GM23338 (cell line): ENCODE results near the gene LFNG. TPM values are rescaled to one million over a fixed set of nuclear protein-coding genes. Genes with fewer than 3 reads are reported as not detected.

Source experiments
- ATAC-seq: fragments of 200-7000 bp; cut with Tn5 transposase; 3 replicates; pipeline ENCODE4 v1.9.1; 2020
- DNase-seq: peaks from one replicate; pipeline ENCODE4 v3.0.0-alpha.2; 2015; ENCODE audit warnings: low spot score
- H2AFZ ChIP-seq: fragments of 200-600 bp; sonication (generic); 2 replicates; pipeline ENCODE4 v1.8.0; 2016; ENCODE audit warnings: antibody characterized with exemption, mild to moderate bottlenecking, moderate library complexity
- H3F3A ChIP-seq: fragments of 200-600 bp; sonication (generic); replicated peaks from 2 replicates; pipeline ENCODE4 v1.8.0; 2017; ENCODE audit warnings: antibody characterized with exemption, mixed run types, low read depth
- H3K27ac ChIP-seq: fragments of 200-600 bp; sonication (generic); 2 replicates; pipeline ENCODE4 v1.6.1; 2016; ENCODE audit warnings: low read depth
- H3K27me3 ChIP-seq: fragments of 200-600 bp; sonication (generic); 2 replicates; pipeline ENCODE4 v1.8.0; 2016; ENCODE audit warnings: mild to moderate bottlenecking, mixed run types, moderate library complexity; ENCODE audit not compliant: insufficient read depth
- H3K36me3 ChIP-seq: fragments of 200-600 bp; sonication (generic); 2 replicates; pipeline ENCODE4 v1.8.0; 2016; ENCODE audit warnings: mild to moderate bottlenecking; ENCODE audit not compliant: insufficient read depth
- H3K4me1 ChIP-seq: fragments of 200-600 bp; sonication (generic); 2 replicates; pipeline ENCODE4 v1.8.0; 2016; ENCODE audit warnings: mild to moderate bottlenecking, moderate library complexity; ENCODE audit not compliant: insufficient read depth
- H3K4me2 ChIP-seq: fragments of 200-600 bp; sonication (generic); 2 replicates; pipeline ENCODE4 v1.7.1; 2017; ENCODE audit warnings: mixed run types
- H3K4me3 ChIP-seq: fragments of 200-600 bp; sonication (generic); 2 replicates; pipeline ENCODE4 v1.6.1; 2016; ENCODE audit warnings: mixed run types
- H3K79me2 ChIP-seq: fragments of 200-600 bp; sonication (generic); replicated peaks from 2 replicates; pipeline ENCODE4 v1.8.0; 2017; ENCODE audit warnings: mild to moderate bottlenecking; ENCODE audit not compliant: insufficient read depth
- H3K9me2 ChIP-seq: fragments of 200-600 bp; sonication (generic); 2 replicates; pipeline ENCODE4 v1.8.0; 2017; ENCODE audit not compliant: insufficient read depth
- H4K20me1 ChIP-seq: fragments of 200-600 bp; sonication (generic); replicated peaks from 2 replicates; pipeline ENCODE4 v1.8.0; 2017; ENCODE audit warnings: mild to moderate bottlenecking; ENCODE audit not compliant: insufficient read depth
- H3K27ac Mint-ChIP-seq: 2 replicates; pipeline ENCODE4 v1.8.0; 2020; ENCODE audit warnings: inconsistent platforms, mild to moderate bottlenecking, moderate library complexity, mixed read lengths
- H3K27me3 Mint-ChIP-seq: 3 replicates; pipeline ENCODE4 v1.8.0; 2022; ENCODE audit warnings: low read depth, mild to moderate bottlenecking, moderate library complexity, mixed read lengths, inconsistent platforms; ENCODE audit not compliant: insufficient read depth, poor library complexity
- H3K36me3 Mint-ChIP-seq: 3 replicates; pipeline ENCODE4 v1.8.0; 2021; ENCODE audit warnings: low read depth, mild to moderate bottlenecking, inconsistent platforms, moderate library complexity, mixed read lengths
- H3K4me1 Mint-ChIP-seq: 3 replicates; pipeline ENCODE4 v1.8.0; 2020; ENCODE audit warnings: mild to moderate bottlenecking, inconsistent platforms, mixed read lengths
- H3K4me3 Mint-ChIP-seq: 3 replicates; pipeline ENCODE4 v1.8.0; 2021; ENCODE audit warnings: moderate library complexity, mild to moderate bottlenecking, inconsistent platforms, mixed read lengths
- H3K9me3 Mint-ChIP-seq: 3 replicates; pipeline ENCODE4 v1.8.0; 2020; ENCODE audit warnings: moderate library complexity, mild to moderate bottlenecking, inconsistent platforms, mixed read lengths
- CREB1 ChIP-seq: fragments of 250-450 bp; sonication (Bioruptor Pico); IDR thresholded peaks from 2 replicates; pipeline ENCODE4 v1.5.0; 2020; ENCODE audit warnings: low read depth, mild to moderate bottlenecking, moderate library complexity
- EZH2 ChIP-seq: fragments of 200-600 bp; sonication (generic); IDR thresholded peaks from one replicate; pipeline ENCODE4 v1.8.0; 2017; ENCODE audit warnings: antibody characterized with exemption, mild to moderate bottlenecking, low read depth; ENCODE audit not compliant: unreplicated experiment
- EZH2phosphoT487 ChIP-seq: fragments of 200-600 bp; sonication (generic); IDR thresholded peaks from one replicate; pipeline ENCODE4 v1.8.1; 2018; ENCODE audit warnings: antibody characterized with exemption; ENCODE audit not compliant: unreplicated experiment
- JUNB ChIP-seq: IDR thresholded peaks from one replicate; pipeline ENCODE4 v1.6.1; 2016; ENCODE audit warnings: antibody characterized with exemption; ENCODE audit not compliant: unreplicated experiment
- NANOG ChIP-seq: IDR thresholded peaks from 2 replicates; pipeline ENCODE4 v1.6.1; 2016; ENCODE audit warnings: antibody characterized with exemption, borderline replicate concordance
- POLR2AphosphoS5 ChIP-seq: IDR thresholded peaks from 2 replicates; pipeline ENCODE4 v1.6.1; 2016; ENCODE audit warnings: antibody characterized with exemption, low read depth
- STAT1 ChIP-seq: IDR thresholded peaks from one replicate; pipeline ENCODE4 v1.6.1; 2016; ENCODE audit warnings: antibody characterized with exemption; ENCODE audit not compliant: unreplicated experiment
- ZNF114 ChIP-seq: fragments of 250-450 bp; sonication (Bioruptor Pico); IDR thresholded peaks from 2 replicates; pipeline ENCODE4 v1.5.0; 2020; ENCODE audit warnings: mild to moderate bottlenecking, moderate library complexity
- ZNF331 ChIP-seq: fragments of 250-450 bp; sonication (Bioruptor Pico); IDR thresholded peaks from 2 replicates; pipeline ENCODE4 v1.5.0; 2020; ENCODE audit warnings: low read depth, mild to moderate bottlenecking, moderate library complexity
- polyA plus RNA-seq: library from polyadenylated mRNA; unstranded; fragments of >200 nt; fragmentation: Nextera tagmentation; extraction: Ambion mirVana; gene quantifications from 2 replicates; pipeline ENCODE4 v1.2.1, GENCODE V29; 2016
- total RNA-seq: library from RNA; depleted of rRNA; stranded (reverse); fragments of >200 nt; shearing (Covaris generic); gene quantifications from 2 replicates; pipeline ENCODE4 v1.2.3, GENCODE V29; 2014
- TF ChIP-seq, protein P1 (sequence below): IDR thresholded peaks from one replicate; pipeline ENCODE4 v1.6.1; 2018; ENCODE audit warnings: antibody characterized with exemption; ENCODE audit not compliant: unreplicated experiment
- TF ChIP-seq, protein P2 (sequence below): IDR thresholded peaks from 2 replicates; pipeline ENCODE4 v1.6.1; 2016; ENCODE audit warnings: antibody characterized with exemption
- TF ChIP-seq, protein P3 (sequence below), 2 experiments: fragments of 200-600 bp in 1 of 2; sonication (generic) in 1 of 2; conservative IDR thresholded peaks; 2 replicates each; pipeline versions ENCODE4 v1.5.1 to v1.6.1; 2016 to 2017; ENCODE audit warnings: antibody characterized with exemption in 2 of 2, low read depth in 2 of 2, mild to moderate bottlenecking in 2 of 2, moderate library complexity in 1 of 2
- TF ChIP-seq, protein P4 (sequence below): fragments of 250-450 bp; sonication (Bioruptor Pico); IDR thresholded peaks from 2 replicates; pipeline ENCODE4 v1.5.0; 2020; ENCODE audit warnings: mild to moderate bottlenecking, moderate library complexity

LFNG gene
- total and polyA plus RNA-seq, 2 experiments from 2014 or later = 1.7 to 35.4 TPM

DNA sequence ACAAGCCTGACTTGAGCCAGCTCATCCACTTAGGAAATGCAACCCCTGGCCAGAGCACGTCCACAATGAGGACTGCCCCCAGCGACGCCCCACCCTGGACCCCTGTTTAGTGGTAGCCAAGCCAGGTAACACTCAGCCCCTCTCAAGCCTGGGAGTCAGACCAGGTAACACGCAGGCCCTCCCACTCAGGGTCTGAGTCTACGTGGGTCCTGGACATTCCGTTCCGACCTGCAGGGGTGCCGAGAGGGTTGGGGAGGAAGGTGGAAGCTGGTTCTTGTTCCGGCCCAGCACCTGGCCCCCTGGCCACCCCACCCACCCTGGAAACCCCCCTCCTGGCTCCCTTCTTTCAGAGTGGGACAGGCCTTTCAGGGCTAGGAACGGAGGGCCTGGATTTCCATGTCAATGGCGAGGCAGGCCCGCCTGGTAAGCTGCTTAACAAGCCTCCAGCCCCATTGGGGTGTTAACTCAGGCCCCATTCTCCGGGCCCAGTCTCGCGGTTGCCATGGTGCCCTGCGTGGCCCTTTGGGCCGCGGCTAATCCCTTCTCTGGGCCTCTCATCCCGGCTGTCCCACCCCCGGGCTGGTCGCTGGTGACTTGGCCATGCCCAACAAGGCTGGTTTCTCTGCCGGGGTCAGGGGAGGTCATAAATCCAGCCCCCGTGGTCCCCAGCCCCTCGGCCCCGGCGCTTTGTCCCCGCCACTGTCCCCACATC is 19.7 kb upstream of the LFNG start:
- H3K4me1 Mint-ChIP-seq = peaks cover 41% of the 10 kb centered on the region
- no peaks in the 10 kb centered on the region for H3K9me2 ChIP-seq
- no peaks in the 10 kb centered on the region; the same call in 2 of the 3 replicates for H3K36me3 Mint-ChIP-seq
- H3K79me2 ChIP-seq = no peaks in the 10 kb centered on the region
- DNase-seq (peak; percentile 74), ATAC-seq (peak; percentile 73)
- H3K4me2 ChIP-seq = no peak overlapping the region
- H3K9me3 Mint-ChIP-seq = no peaks in the 10 kb centered on the region
- peaks cover 13% of the 10 kb centered on the region; the same call in 1 of the 2 replicates for H3K4me1 ChIP-seq
- peak overlapping the region; percentile 64; the same call in 1 of the 2 replicates for H3K27ac Mint-ChIP-seq
- H3K36me3 ChIP-seq = no peaks in the 10 kb centered on the region
- TF ChIP-seq STAT1 = no peak
- TF ChIP-seq, protein P1, sequence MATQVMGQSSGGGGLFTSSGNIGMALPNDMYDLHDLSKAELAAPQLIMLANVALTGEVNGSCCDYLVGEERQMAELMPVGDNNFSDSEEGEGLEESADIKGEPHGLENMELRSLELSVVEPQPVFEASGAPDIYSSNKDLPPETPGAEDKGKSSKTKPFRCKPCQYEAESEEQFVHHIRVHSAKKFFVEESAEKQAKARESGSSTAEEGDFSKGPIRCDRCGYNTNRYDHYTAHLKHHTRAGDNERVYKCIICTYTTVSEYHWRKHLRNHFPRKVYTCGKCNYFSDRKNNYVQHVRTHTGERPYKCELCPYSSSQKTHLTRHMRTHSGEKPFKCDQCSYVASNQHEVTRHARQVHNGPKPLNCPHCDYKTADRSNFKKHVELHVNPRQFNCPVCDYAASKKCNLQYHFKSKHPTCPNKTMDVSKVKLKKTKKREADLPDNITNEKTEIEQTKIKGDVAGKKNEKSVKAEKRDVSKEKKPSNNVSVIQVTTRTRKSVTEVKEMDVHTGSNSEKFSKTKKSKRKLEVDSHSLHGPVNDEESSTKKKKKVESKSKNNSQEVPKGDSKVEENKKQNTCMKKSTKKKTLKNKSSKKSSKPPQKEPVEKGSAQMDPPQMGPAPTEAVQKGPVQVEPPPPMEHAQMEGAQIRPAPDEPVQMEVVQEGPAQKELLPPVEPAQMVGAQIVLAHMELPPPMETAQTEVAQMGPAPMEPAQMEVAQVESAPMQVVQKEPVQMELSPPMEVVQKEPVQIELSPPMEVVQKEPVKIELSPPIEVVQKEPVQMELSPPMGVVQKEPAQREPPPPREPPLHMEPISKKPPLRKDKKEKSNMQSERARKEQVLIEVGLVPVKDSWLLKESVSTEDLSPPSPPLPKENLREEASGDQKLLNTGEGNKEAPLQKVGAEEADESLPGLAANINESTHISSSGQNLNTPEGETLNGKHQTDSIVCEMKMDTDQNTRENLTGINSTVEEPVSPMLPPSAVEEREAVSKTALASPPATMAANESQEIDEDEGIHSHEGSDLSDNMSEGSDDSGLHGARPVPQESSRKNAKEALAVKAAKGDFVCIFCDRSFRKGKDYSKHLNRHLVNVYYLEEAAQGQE = no peak
- no peak for TF ChIP-seq JUNB
- TF ChIP-seq, protein P2, sequence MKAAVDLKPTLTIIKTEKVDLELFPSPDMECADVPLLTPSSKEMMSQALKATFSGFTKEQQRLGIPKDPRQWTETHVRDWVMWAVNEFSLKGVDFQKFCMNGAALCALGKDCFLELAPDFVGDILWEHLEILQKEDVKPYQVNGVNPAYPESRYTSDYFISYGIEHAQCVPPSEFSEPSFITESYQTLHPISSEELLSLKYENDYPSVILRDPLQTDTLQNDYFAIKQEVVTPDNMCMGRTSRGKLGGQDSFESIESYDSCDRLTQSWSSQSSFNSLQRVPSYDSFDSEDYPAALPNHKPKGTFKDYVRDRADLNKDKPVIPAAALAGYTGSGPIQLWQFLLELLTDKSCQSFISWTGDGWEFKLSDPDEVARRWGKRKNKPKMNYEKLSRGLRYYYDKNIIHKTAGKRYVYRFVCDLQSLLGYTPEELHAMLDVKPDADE = no peak
- no peak for TF ChIP-seq ZNF331 (CRISPR knock-in tag)
- TF ChIP-seq ZNF114 (CRISPR knock-in tag) = no peak
- no peak for TF ChIP-seq CREB1 (CRISPR knock-in tag)
- TF ChIP-seq EZH2 = no peak
- TF ChIP-seq POLR2AphosphoS5 = no peak
- no peak for TF ChIP-seq EZH2phosphoT487
- TF ChIP-seq, protein P3, sequence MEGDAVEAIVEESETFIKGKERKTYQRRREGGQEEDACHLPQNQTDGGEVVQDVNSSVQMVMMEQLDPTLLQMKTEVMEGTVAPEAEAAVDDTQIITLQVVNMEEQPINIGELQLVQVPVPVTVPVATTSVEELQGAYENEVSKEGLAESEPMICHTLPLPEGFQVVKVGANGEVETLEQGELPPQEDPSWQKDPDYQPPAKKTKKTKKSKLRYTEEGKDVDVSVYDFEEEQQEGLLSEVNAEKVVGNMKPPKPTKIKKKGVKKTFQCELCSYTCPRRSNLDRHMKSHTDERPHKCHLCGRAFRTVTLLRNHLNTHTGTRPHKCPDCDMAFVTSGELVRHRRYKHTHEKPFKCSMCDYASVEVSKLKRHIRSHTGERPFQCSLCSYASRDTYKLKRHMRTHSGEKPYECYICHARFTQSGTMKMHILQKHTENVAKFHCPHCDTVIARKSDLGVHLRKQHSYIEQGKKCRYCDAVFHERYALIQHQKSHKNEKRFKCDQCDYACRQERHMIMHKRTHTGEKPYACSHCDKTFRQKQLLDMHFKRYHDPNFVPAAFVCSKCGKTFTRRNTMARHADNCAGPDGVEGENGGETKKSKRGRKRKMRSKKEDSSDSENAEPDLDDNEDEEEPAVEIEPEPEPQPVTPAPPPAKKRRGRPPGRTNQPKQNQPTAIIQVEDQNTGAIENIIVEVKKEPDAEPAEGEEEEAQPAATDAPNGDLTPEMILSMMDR (conservative IDR thresholded peaks at IDR 0.05; ENCODE audit: low read depth in 2 of 2) = no peak
- TF ChIP-seq NANOG = no peak
- TF ChIP-seq, protein P4, sequence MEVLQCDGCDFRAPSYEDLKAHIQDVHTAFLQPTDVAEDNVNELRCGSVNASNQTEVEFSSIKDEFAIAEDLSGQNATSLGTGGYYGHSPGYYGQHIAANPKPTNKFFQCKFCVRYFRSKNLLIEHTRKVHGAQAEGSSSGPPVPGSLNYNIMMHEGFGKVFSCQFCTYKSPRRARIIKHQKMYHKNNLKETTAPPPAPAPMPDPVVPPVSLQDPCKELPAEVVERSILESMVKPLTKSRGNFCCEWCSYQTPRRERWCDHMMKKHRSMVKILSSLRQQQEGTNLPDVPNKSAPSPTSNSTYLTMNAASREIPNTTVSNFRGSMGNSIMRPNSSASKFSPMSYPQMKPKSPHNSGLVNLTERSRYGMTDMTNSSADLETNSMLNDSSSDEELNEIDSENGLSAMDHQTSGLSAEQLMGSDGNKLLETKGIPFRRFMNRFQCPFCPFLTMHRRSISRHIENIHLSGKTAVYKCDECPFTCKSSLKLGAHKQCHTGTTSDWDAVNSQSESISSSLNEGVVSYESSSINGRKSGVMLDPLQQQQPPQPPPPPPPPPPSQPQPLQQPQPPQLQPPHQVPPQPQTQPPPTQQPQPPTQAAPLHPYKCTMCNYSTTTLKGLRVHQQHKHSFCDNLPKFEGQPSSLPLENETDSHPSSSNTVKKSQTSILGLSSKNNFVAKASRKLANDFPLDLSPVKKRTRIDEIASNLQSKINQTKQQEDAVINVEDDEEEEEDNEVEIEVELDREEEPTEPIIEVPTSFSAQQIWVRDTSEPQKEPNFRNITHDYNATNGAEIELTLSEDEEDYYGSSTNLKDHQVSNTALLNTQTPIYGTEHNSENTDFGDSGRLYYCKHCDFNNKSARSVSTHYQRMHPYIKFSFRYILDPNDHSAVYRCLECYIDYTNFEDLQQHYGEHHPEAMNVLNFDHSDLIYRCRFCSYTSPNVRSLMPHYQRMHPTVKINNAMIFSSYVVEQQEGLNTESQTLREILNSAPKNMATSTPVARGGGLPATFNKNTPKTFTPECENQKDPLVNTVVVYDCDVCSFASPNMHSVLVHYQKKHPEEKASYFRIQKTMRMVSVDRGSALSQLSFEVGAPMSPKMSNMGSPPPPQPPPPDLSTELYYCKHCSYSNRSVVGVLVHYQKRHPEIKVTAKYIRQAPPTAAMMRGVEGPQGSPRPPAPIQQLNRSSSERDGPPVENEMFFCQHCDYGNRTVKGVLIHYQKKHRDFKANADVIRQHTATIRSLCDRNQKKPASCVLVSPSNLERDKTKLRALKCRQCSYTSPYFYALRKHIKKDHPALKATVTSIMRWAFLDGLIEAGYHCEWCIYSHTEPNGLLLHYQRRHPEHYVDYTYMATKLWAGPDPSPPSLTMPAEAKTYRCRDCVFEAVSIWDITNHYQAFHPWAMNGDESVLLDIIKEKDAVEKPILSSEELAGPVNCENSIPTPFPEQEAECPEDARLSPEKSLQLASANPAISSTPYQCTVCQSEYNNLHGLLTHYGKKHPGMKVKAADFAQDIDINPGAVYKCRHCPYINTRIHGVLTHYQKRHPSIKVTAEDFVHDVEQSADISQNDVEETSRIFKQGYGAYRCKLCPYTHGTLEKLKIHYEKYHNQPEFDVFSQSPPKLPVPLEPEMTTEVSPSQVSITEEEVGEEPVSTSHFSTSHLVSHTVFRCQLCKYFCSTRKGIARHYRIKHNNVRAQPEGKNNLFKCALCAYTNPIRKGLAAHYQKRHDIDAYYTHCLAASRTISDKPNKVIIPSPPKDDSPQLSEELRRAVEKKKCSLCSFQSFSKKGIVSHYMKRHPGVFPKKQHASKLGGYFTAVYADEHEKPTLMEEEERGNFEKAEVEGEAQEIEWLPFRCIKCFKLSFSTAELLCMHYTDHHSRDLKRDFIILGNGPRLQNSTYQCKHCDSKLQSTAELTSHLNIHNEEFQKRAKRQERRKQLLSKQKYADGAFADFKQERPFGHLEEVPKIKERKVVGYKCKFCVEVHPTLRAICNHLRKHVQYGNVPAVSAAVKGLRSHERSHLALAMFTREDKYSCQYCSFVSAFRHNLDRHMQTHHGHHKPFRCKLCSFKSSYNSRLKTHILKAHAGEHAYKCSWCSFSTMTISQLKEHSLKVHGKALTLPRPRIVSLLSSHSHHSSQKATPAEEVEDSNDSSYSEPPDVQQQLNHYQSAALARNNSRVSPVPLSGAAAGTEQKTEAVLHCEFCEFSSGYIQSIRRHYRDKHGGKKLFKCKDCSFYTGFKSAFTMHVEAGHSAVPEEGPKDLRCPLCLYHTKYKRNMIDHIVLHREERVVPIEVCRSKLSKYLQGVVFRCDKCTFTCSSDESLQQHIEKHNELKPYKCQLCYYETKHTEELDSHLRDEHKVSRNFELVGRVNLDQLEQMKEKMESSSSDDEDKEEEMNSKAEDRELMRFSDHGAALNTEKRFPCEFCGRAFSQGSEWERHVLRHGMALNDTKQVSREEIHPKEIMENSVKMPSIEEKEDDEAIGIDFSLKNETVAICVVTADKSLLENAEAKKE (CRISPR knock-in tag) = no peak
- no peaks in the 10 kb centered on the region for H4K20me1 ChIP-seq
- 0 out of 2 replicates have a peak, but pooled peaks cover 3% of the 10 kb centered on the region for H3F3A ChIP-seq
- peak overlapping the region; percentile 90 for H2AFZ ChIP-seq
- H3K4me3 ChIP-seq = no peak overlapping the region
- no peaks in the 10 kb centered on the region for H3K27me3 ChIP-seq
- H3K27me3 Mint-ChIP-seq = peaks cover 19% of the 10 kb centered on the region
- no peak overlapping the region for H3K27ac ChIP-seq
- no peak overlapping the region for H3K4me3 Mint-ChIP-seq
